Measurements from ENCODE around the gene PRKACG.

DNA sequence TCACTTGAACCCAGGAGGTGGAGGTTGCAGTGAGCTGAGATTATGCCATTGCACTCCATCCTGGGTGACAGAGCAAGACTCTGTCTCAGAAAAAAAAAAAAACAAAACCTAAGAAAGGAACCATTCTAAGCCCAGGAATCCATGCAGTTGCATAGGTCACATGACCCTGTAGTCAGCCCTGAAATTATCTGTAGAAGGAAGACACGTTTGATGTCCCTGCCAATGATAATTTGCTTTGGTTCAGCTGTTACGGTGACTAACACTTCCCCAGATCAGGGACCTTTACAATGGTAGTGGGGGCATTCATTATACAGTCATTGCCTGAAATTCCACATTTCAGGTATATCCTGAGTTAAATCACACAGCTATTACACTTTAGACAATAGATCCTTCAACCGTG, 50.5 kb downstream of the PRKACG start:
- TF ChIP-seq, protein P1, sequence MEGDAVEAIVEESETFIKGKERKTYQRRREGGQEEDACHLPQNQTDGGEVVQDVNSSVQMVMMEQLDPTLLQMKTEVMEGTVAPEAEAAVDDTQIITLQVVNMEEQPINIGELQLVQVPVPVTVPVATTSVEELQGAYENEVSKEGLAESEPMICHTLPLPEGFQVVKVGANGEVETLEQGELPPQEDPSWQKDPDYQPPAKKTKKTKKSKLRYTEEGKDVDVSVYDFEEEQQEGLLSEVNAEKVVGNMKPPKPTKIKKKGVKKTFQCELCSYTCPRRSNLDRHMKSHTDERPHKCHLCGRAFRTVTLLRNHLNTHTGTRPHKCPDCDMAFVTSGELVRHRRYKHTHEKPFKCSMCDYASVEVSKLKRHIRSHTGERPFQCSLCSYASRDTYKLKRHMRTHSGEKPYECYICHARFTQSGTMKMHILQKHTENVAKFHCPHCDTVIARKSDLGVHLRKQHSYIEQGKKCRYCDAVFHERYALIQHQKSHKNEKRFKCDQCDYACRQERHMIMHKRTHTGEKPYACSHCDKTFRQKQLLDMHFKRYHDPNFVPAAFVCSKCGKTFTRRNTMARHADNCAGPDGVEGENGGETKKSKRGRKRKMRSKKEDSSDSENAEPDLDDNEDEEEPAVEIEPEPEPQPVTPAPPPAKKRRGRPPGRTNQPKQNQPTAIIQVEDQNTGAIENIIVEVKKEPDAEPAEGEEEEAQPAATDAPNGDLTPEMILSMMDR (IDR thresholded peaks at IDR 0.05; ENCODE audit: insufficient read depth, low read depth, low read length) = no peak
- no peak for TF ChIP-seq EZH2 (IDR thresholded peaks at IDR 0.05; ENCODE audit: insufficient read depth, low read length)
